Cortex of kidney (tissue), 1 donor: ENCODE results near the gene APCDD1L.

Experiments
- DNase-seq: peaks from one replicate; lab custom pipeline; 2025; lab: John Stamatoyannopoulos, UW

The APCDD1L gene

GRCh38 chr20:58492074-58492718 lies 23.0 kb downstream of the APCDD1L start:
- no peak for DNase-seq

GRCh38 chr20:58486207-58486606 lies 29.0 kb downstream of the APCDD1L start:
- DNase-seq = no peak

- DNase-seq = no peak
Measured at GRCh38 chr20:58485393-58485792, 29.8 kb downstream of the APCDD1L start.

GRCh38 chr20:58483470-58483869 lies 31.7 kb downstream of the APCDD1L start:
- DNase-seq = no peak

DNA sequence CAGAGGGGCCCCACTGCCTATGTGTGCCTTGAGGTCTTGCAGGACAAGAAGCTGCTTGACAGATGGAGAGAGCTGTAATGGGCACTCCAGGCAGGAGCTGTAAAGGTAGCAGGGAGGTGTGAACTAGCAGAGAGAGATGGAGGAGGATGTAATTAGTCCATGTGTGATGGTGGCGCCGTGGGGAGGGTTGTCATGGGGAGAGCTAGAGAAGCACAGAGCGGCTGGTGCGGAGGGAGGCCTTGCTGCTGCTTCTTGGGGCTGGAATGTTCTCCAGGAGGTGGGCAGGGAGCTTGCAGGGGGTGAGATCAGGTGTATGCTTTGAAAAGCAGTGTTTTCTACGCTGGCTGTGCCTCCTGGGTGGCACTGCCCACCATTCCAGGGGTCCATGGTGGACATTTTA lies 32.1 kb downstream of the APCDD1L start:
- DNase-seq = no peak

DNA sequence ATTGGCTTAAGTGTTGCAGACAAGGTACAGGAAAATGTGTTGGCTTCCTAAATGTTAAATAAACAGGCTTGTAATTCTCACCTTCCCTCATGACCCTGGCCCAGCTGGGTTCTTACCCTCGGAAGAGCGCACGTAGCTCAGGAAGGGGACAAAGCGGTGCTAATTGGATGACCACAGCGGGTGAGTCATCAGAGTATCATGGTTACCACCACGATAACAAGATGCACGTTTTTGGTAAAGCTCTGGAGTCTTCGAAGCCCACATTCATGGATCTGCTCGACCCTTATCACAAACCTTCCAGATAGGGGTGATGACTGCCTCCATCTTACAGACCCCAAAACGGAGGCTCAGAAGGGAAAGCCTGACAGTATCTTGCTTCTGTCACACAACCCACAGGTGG lies 32.8 kb downstream of the APCDD1L start:
- no peak for DNase-seq

- DNase-seq = no peak
Measured at GRCh38 chr20:58481481-58482021, 33.6 kb downstream of the APCDD1L start.

- DNase-seq = no peak
Measured at GRCh38 chr20:58480551-58481336, 34.5 kb downstream of the APCDD1L start.

DNA sequence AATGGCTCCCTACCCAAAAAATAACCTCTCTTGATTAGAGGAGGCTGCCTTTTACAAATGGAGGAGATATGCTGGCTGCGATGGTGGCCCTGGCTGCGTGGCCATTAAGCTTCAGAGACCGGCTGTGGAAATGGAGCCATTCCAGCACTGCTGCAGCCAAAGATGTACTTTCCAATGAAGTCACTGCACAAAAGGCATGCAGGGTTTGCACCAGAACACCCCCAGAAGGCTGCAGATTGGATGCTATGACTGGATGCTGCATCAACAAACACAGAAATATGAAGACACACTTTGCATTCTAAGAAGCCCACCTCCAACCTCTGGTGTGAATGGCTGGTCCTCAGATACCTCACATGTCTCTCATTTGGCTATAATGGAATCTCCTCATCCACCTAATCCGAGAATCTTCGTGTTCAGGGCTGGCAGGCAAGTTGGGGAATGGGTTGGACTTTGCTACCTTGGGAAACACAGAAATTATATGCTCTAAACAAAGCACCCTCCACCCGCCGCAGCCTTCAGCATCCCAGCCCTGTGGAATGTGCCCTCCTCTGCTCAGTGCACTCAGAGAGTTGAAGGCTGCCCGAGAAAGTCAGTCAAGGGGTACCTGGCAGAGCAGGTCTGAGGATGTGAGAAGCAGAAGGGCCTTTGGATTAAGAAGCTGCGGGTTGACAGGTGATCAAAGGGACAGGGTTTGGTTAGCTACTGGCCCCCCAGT lies 35.3 kb downstream of the APCDD1L start:
- no peak for DNase-seq

DNA sequence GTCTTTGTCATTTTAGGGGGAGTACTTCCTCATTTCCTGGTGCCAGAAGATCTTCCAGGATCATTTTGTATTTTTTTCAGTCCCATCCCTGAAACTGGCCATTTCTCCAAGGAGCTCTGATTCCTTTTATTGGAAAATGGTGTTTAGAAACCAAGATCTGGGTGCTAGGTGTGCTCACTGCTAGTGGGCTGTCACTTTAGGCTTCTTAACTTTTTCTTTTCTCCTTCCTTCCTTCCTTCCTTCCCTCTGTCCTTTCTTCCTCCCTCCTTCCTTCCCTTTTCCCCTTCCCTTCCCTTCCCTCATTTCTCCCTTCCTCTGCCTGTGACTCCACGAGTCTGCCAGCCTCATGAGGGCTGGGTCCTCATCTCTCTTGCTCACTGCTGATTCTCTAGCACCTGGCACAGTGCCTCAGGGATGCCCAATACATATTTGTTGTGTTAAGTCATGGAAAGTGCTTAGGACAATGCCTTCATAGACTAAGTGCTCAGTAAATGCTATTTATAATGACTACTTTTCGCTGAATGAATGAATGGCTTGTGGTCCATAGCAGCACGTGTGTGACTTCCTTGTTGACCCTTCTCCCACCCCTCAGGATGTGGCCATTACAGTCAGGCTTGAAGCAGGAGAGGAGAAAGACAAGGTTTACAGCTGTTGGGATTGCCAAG lies 36.9 kb downstream of the APCDD1L start:
- no peak for DNase-seq

DNA sequence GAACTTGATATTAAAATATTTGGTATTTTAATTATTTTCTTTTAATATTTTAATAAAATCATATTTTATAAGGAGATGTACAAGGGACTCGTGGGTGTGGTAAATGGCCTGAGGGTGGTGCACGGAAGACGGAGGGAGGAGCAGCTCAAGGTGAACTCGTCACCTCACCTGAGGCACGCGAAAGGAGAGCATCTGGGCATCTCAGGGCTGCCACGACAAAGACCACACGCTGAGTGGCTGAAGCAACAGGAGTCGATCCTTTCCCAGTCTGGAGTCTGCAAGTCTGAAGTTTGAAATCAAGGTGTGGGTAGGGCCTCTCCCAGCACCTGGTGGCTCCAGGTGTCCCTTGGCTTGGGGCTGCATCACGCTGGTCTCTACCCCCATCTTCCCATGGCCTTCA lies 39.7 kb downstream of the APCDD1L start:
- DNase-seq = no peak

DNA sequence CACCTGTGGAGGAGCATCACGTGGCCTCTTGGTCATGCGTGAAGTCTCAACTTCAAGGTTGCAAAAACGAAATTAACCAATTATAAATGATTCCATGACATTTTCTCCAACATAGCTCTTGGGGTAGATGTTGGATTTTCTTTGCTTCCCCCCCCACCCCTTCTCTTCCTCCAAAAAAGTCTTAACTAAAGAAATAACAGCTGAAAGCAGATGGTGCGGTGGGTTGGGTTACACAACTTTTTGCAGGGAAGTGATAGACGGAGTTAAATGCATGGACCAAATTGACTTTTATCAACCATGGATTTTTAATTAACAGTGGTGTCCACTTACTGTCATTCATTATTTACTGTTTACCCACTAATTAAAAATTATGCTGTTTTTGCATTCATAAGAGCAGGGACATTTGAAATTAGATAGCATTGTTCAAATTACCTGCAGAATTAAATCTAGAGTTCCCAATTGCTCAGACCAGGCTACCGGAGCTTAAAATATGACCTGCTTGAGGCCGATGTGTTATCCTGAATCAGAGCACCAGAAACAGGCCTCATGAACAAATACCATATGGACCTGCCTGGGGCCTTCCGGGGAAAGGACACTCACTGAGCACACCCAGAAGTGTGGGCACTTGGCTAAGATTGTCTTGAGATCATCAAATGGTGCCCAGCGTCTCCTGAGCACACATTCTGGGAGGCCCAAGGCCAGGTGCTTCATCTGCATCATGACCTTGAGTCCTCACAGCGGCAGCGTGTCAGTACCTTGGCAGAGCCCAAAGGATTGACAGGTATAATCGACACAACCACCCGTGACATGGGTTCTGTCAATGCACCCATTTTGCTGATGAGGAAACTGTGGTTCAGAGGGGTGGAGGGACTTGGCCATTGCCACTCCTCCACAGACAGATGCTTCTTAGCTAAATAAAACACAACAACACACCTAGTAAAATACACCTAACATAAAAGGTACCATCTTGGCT lies 41.5 kb downstream of the APCDD1L start:
- DNase-seq = no peak

- DNase-seq = no peak
Measured at GRCh38 chr20:58472273-58473018, 42.8 kb downstream of the APCDD1L start.

DNA sequence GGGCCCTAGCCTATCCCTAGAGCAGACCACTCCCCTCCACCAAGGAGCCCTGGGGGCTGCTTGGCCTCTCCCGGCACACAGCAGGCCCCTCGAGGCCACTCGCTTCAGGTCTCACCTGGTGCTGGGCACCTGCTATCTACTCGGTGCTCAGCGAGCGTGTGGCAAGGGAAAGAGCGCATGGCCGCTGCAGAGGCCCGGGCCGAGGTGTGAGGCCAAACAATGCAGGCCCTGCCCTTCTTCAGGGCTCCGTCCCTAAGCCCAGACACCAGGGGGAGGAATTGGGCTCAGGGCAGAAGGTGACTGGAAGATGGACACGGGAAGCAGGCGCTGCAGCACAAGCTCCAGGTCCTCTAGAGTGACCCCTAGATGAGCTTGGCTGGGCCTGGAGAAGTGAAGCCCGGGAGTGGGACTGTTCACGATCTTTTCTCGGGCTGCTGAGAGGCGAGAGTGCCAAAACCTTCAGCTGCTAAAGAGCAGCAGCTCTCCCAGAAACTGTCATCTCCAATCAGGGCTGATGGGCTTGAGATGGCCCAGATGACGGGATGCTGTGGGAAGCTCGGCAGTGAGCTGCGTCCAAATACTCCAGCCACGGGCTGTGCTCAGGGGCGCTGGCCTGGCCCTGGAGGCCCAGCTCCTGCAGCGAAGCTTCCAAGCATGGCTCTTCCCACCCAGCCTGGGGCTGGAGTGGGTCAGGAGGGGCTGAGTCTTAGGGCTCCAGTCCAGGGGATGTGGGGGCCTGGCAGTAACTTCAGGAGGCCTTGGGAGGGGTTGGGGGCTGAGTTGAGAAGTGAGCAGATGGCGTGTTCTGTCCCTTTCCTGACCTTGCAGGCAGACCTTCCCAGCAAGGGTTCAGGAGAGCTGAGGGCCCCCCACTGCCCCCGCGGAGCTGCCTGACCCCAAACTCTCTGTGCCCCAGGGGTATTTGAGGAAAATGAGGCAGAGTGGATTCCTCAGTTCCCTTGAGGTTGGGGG lies 43.7 kb downstream of the APCDD1L start:
- DNase-seq = no peak

GRCh38 chr20:58470336-58471192 lies 44.6 kb downstream of the APCDD1L start:
- DNase-seq = no peak

DNA sequence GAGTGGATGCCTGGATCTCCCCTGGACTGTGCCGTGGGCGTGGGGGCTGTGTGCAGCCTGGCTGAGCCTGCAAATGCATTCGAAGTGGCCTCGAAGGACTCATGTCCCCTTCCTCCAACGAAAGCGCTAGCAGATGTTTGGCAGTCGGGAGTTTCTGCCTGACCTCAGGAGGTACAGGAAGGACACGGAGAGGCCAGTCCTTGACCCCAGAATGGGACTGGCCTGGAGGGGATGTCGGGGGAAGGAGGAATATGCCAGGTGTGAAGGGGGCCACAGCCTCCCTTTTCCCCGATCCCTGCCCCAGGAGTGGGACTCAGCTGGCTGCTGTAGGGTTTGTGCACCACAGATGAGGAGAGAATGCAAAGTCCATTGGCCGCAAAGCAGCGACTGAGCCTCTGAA lies 45.6 kb downstream of the APCDD1L start:
- no peak for DNase-seq

- DNase-seq = no peak
Measured at GRCh38 chr20:58467572-58468527, 47.3 kb downstream of the APCDD1L start.
